ENCODE data around the gene ZDHHC11B.
"Not testable (repeated sequence)": the region's sequence is repeated elsewhere in the genome, so short reads cannot be mapped to it uniquely, and the experiment has no call there.

The ZDHHC11B gene

DNA sequence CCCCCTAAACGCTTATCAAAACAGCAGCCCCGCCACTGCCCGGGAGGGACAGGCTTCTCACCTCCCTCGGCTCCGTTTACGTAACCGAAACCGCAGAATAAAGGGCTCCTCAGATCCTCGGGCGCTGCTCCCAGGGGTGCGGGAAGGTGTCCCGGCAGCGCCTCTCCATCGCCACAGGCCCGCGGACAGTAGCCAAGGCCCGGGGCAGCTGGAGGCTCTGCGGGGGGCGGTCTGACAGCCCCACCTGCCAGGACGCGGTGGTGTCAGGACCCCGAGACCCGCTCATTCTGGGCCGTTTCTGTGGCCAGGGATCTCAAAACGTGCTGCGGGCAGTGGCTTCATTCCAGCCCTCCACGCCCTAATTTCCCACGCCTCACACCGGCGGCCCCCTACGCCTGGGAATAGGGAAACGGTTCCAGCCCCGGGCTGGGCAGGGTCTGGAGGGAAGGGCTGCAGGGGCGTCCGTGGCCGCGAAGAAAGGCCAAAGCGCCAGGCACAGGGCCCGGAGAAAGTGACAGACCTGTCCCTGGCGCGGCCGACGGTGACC is 575 bp downstream of the ZDHHC11B start:
- DNase-seq: peak; percentile 63

DNA sequence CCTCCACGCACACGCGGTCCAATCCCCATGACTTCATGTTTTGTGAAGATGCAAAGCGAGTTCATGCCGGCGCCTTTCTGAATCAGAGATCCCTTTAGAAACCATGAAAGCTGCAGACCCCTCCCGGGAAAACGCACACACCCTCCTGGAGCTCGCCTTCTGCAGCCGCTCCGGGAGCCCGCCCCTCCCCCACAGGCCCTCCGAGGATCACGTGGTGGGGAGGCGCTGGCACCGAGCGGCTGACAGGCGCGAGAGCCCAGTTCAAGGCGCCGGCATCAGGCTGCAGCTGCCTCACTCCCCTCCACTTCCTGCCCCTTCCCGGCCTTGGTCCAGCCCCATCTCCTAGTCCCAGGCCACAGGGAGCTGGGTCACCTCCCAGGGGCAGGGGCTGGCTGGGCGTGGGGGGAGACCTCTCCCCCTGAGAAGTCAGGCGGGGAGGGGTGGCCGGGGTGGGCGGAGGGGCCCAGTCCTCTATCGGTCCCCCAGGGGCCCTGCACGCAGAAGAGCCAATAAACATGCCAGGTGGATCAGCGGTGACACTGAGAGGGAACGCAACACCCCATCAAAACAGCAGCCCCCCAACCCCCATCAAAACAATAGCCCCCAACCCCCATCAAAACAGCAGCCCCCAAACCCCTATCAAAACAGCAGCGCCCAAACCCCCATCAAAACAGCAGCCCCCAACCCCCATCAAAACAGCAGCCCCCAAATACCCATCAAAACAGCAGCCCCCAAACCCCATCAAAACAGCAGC is 1.3 kb downstream of the ZDHHC11B start:
- peak; percentile 53 for DNase-seq

GRCh38 chr5:782356-782755 is 2.2 kb downstream of the ZDHHC11B start:
- not testable (repeated sequence) for DNase-seq

DNA sequence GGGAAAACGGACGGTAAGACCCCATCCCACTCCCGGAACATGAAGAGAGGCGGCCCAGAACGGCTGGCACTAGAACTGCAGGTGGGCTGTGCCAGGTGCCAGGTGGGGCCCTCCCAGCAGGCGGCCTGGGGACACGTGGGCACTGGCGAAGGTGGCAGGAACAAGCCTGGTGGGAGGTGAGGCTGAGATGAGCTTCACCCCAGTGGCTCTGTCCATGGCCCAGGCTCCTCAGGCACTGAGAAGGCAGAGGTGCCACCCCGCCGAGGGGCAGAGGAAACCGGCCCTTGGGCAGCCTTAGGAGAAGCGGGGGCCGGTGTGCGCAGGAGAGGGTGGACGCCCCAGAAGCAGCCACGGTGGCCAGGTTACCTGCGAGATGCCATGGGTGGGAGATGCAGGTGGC is 4.0 kb downstream of the ZDHHC11B start:
- DNase-seq: not testable (repeated sequence)

DNA sequence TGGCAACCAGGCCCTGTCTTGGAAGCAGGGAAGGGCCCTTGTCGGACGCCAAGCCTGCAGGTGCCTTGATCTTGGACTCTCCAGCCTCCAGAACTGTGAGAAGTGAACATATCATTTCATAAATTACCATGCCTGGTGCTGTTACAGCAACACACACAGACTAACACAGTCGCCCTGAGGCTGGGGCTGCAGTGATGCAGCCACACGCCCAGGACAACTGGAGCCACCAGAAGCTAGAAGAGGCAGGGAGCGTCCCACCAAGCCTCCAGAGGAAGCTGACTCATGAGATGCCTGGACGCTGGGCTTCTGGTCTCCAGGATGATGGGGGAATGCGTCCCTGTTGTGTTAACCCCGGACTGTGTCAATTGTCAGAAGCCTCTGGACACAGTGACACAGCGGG is 5.6 kb downstream of the ZDHHC11B start:
- not testable (repeated sequence) for DNase-seq

DNA sequence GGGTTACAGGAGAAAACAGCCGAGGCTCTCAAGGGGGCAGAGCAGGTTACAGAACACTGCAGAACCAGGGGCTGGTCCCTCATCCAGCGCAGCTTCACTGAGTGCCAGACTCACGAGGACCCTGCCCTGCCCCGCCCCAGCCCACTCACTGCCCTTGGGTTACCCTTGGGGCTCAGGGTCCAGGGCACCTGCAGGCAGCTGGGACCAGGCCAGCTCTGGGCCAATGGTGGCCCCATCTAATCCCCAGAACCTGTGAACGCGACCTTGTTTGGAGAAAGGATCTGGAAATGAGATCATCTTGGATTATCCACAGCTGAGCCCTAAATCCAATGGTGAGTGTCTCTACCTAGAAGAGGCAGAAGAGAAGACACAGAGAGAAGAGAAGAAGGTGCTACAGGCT is 6.1 kb downstream of the ZDHHC11B start:
- DNase-seq: not testable (repeated sequence)

DNA sequence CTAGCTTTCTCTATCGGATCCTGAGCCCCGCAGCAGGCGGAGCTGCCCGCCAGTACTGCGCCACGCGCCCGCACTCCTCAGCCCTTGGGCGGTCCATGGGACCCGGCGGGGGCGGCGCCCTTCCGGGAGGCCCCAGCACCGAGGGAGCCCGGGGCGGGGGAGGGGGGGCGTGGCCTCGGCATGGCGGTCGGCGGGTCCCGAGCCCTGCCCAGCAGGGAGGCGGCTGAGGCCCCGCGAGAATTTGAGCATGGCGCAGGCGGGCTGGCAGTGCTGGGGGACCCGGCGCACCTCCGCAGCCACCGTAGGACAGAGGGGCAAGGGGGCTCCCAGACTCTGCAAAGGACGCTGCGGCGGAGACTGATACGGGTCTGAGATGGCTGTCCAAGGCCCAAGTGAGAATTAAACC is 6.8 kb downstream of the ZDHHC11B start:
- DNase-seq: no peak

DNA sequence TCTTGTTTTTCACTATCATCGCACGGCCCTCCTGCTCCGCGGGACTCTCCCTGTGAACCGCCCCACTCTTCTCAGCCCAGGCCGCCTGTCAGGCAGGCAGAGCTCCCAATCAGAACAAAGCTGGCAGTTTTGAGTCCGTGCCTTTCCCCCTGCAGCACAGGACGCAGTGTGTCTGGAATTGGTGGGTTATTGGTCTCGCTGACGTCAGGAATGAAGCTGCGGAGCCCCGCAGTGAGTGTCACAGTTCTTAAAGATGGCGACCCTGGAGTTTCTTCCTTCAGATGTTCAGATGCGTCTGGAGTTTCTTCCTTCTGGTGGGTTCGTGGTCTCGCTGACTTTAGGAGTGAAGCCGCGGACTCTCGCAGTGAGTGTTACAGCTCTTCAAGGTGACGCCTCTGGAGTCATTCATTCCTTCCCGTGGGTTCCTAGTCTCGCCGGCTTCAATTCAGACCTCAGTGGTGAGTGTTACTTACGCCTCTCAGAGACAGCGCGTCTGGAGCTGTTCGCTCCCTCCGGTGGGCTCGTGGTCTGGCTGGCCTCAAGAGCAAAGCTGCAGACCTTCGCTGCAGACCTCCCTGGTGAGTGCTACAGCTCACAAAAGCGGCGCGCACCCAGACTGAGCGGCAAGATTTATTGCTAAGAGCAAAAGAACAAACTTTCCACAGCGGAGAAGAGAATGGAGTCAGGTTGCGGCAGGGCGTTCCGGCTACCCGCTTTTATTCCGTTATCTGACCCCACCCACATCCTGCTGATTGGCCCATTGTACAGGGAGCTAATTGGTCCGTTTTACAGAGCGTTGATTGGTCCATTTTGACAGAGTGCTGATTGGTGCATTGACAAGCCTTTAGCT is 7.4 kb downstream of the ZDHHC11B start:
- no peak for DNase-seq

DNA sequence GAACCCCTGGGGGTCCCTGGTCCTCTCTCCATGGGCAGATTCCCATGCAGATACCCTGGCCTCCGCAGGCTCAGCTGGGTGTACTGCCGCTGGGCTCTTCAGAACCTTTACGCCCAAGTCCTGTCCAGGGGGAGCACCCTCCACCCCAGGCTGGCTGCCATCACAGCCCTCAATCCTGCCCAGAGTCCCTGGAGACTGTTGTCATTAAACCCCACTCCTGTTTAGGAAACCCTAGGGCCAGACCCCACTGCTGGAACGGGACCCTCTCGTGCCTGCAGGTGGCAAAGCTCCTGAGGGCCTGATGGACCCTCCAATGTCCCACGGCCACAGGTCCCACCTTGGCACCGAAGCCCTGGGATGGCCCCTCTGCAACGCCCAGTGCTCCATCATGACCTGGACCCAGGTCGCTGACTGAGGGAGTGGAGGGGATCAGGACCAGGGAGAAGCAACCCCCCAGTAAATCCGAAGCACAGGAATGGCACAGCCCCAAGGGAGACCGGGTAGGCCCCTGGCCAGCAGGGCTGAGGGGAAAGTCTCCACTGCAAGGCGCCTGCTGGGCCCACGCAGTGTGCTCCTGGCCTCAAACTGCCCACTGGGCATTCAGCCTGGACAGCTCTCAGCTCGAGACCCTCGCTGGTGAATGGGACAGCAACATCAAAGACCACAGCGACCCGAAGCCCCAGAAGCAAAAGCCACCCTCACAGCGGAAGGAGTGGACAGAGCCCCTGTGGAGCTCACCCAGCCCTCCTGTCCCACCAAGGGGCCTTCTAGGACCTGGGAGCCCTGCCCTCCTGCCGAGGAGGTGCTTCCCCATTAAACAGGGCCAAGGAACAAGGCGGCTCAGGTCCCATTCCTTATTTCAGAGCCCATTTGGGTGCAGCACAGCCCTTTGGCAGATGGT is 8.3 kb downstream of the ZDHHC11B start:
- DNase-seq: no peak

DNA sequence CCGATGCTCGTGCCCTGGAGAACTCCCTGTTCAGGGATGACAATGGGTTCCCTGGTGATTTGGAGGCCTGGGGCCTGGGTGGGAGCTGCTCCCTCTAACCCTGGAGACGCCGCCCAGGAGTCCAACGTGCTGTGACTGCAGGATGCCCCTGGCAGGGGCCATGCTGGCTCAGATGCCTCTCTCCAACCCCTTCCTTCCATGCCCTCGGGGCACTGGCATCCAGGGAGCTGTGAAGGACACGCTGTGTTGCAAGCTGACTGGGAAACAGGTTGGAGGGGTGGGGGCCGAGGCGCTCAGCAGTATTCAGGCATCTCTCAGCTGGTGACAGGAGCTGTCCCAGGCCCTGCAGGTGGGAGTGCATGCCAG is 9.0 kb downstream of the ZDHHC11B start:
- not testable (repeated sequence) for DNase-seq

DNA sequence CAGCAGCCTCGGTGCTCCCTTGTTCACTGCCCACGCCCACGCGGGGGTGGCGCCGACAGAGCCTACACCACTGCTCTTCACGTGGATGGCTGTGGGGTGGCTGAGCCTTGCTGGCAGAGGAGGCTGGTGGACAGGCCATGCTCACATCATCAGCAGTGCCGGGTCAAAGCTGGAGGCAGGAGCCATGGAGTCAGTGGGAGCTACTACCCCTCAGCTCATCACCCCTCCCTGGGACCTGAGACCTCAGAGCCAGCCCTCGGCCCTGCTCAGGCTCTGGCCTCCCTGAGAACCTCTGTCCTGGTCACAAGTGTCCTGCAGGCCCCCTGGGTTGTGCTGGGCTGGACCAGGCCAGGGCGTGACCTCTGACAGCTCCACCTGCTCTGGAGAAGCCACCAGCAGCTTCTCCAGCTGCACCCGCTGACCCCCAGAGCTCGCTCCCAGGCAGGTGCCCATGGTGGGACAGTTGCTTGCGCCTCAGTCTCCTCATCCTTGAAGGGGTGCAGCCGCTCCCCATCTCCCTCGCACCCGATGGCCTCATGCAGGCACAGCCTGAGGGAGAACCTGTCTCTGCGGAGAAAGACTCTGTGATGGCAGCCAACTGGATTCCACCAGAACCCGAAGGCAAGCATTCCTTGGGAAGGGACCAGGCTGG is 9.5 kb downstream of the ZDHHC11B start:
- not testable (repeated sequence) for DNase-seq

GRCh38 chr5:774304-774703 is 10.2 kb downstream of the ZDHHC11B start:
- not testable (repeated sequence) for DNase-seq

DNA sequence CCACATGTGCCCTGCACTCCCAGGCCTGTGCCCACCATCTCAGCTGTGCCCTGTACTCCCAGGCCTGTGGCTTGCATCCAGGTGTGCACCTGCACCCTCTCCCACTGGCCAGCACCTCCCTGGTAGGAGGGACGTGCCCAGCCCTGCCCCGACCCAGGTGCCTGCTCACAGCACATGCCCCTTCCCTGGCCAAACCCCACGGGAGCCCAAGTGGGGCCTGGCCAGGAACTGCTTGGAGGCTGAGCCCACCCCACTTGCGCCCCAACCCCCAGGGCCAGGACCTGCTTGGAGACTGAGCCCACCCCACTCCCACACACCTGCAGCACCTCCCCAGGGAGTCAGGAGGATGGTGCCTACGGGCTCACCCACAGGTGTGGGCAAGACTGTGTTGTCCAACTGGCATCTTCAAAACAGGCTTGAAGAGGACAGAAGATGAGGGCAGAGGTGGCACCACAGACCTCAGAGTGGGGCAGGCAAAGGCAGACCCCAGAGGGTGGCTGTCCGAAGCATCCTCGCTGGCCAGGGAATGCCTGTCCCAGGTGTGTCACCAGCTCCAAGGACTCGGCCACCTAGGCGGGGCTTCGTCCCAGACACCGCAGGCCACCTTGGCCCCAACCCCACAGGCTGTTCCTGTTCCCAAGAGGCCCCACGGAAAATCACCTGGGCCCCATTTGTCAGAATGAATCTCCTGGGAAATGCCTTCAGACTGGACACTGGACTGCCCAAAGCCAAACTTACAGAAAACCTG is 10.8 kb downstream of the ZDHHC11B start:
- no peak for DNase-seq

DNA sequence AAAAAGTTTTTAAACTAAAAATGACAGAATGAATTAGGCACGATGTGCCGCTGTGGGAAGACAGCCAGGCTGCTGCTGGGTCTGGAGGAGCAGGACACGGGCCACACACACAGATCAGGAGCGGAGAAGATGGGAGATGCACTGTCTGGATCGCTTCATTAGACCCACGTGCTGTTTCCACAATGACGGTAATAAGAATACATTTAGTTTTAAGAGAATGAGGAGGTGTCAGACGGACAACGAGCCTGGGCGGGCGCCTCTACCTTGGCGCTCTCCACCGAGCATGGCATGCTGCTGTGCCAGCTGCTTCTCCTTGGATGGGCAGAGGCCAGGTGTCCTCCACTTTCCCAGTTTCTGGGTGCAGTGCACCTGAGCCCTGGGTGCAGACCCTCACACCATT is 11.6 kb downstream of the ZDHHC11B start:
- not testable (repeated sequence) for DNase-seq

GRCh38 chr5:772547-772890 is 12.0 kb downstream of the ZDHHC11B start:
- not testable (repeated sequence) for DNase-seq

- not testable (repeated sequence) for DNase-seq
These were observed 12.5 kb downstream of the ZDHHC11B start for GRCh38 chr5:771841-772546.

DNA sequence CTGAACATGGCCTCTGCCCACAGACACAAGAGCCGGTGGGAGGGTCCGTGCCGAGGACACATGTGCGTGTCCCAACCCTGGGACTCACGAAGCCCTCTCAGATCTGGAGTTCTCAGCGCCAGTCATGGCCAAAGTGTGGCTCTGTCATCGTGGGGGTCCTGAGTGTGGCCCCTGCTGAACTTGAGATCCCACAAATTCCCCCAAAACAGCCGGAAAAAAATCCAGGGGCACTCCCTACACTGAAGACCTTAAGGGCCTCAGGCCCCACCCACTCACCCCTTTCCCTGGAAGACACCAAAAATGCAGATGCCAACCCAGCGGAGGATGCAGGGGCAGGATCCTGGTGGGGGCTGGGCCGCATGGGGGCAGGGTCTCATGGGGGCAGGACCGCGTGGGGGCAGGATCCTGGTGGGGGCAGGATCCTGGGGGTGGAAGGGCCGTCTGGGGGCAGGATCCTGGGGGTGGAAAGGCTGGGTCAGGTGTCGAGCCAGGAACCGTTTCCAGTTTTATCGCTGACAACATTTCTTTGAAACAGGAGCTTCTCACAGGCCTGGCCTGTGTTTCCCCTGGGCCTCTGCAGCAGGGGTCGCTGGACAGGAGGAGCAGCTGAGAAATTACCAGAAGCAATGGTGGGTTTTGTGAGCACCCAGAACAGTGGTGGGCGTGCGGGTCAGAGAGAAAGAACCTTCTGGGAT is 13.3 kb downstream of the ZDHHC11B start:
- not testable (repeated sequence) for DNase-seq

GRCh38 chr5:770585-770984 is 13.9 kb downstream of the ZDHHC11B start:
- peak; percentile 18 for DNase-seq

DNA sequence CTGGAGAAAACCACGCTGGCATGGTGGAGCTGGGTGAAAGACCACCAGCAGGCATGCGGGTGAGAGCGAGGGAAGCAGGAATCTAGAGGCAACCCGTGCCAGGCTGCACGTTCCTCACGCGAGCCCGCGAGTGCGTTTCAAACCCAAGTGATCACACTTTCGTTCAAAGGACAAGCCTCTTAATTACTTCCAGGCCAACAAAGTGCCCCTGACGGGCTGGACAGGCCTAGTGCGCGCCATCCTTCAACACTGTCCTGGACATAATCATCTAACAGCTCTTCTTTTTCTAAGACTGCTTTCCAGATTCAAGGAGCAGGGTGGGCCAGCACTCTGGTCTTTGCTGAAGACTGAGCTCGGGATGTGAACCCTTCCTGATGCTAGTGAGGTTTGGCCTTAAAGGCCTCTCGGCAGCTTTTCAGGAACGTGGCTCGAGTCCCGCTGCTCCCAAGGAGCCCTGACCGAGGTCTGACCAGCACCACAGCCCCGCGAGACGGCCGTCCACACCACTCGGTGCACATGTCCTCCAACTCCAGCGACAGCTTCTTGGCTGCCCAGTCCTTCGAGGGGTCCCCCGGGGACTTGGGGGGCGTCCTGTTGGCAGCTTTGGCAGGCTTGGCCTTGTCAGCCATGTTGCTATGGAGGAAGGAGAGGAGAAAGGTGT is 14.9 kb downstream of the ZDHHC11B start:
- peak; percentile 15 for DNase-seq
